ENCODE data around the gene SLC43A2.

GRCh38 chr17:1539811-1540210 lies 88.8 kb downstream of the SLC43A2 start:
- no peak for TF ChIP-seq USF2 (CRISPR knock-in tag; IDR thresholded peaks at IDR 0.05)
- TF ChIP-seq CTCF (IDR thresholded peaks at IDR 0.05): no peak
- no peak for TF ChIP-seq SP1 (CRISPR knock-in tag; conservative IDR thresholded peaks at IDR 0.05)
- TF ChIP-seq, protein P1, sequence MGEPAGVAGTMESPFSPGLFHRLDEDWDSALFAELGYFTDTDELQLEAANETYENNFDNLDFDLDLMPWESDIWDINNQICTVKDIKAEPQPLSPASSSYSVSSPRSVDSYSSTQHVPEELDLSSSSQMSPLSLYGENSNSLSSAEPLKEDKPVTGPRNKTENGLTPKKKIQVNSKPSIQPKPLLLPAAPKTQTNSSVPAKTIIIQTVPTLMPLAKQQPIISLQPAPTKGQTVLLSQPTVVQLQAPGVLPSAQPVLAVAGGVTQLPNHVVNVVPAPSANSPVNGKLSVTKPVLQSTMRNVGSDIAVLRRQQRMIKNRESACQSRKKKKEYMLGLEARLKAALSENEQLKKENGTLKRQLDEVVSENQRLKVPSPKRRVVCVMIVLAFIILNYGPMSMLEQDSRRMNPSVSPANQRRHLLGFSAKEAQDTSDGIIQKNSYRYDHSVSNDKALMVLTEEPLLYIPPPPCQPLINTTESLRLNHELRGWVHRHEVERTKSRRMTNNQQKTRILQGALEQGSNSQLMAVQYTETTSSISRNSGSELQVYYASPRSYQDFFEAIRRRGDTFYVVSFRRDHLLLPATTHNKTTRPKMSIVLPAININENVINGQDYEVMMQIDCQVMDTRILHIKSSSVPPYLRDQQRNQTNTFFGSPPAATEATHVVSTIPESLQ (CRISPR knock-in tag; IDR thresholded peaks at IDR 0.05): no peak
- TF ChIP-seq ATF3 (CRISPR knock-in tag; conservative IDR thresholded peaks at IDR 0.05): no peak
- no peak for TF ChIP-seq NR3C1 (CRISPR knock-in tag; conservative IDR thresholded peaks at IDR 0.05; ENCODE audit: low read depth)
- TF ChIP-seq JUN (CRISPR knock-in tag; IDR thresholded peaks at IDR 0.05): no peak
- no peak for TF ChIP-seq NR1H2 (CRISPR knock-in tag; IDR thresholded peaks at IDR 0.05)
- TF ChIP-seq, protein P2, sequence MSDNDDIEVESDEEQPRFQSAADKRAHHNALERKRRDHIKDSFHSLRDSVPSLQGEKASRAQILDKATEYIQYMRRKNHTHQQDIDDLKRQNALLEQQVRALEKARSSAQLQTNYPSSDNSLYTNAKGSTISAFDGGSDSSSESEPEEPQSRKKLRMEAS (CRISPR knock-in tag; IDR thresholded peaks at IDR 0.05): no peak
- no peak for TF ChIP-seq PREB (CRISPR knock-in tag; IDR thresholded peaks at IDR 0.05; ENCODE audit: borderline replicate concordance)
- TF ChIP-seq, protein P3, sequence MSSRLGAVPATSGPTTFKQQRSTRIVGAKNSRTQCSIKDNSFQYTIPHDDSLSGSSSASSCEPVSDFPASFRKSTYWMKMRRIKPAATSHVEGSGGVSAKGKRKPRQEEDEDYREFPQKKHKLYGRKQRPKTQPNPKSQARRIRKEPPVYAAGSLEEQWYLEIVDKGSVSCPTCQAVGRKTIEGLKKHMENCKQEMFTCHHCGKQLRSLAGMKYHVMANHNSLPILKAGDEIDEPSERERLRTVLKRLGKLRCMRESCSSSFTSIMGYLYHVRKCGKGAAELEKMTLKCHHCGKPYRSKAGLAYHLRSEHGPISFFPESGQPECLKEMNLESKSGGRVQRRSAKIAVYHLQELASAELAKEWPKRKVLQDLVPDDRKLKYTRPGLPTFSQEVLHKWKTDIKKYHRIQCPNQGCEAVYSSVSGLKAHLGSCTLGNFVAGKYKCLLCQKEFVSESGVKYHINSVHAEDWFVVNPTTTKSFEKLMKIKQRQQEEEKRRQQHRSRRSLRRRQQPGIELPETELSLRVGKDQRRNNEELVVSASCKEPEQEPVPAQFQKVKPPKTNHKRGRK (CRISPR knock-in tag; IDR thresholded peaks at IDR 0.05; ENCODE audit: borderline replicate concordance): no peak
- TF ChIP-seq FOXJ3 (CRISPR knock-in tag; IDR thresholded peaks at IDR 0.05; ENCODE audit: borderline replicate concordance): no peak
- TF ChIP-seq ZNF232 (CRISPR knock-in tag; IDR thresholded peaks at IDR 0.05): no peak
- TF ChIP-seq TEAD4 (CRISPR knock-in tag; IDR thresholded peaks at IDR 0.05): no peak
